ENCODE data around the gene ROCK2.

Gene ROCK2

DNA sequence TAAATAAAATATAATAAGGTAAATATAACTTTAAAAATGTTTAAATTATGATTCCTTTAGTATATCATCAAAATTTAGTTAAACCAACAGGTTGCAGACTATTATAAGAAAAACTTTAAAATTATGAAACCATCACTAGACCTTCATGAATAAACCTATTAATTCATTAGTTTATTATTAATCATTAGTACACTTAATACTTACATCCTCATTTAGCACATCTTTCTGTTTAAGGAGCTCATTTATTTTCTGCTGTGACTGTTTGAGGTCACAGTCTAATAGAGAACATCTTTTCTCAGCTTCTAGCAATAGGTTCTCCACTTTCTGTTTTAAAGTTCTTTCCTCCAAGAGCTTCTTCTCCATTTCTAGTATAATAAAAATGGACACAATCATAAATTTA lies 136.4 kb downstream of the ROCK2 start:
- Mint-ChIP-seq H3K4me3 (no peak overlapping the region), H3K9me3 (no peaks in the 10 kb centered on the region), H3K36me3 (ENCODE audit: low read depth) (peaks cover 30% of the 10 kb centered on the region), H3K27me3 (no peaks in the 10 kb centered on the region), H3K4me1 (ENCODE audit: low read depth) (peaks cover 16% of the 10 kb centered on the region), H3K27ac (no peak overlapping the region)

DNA sequence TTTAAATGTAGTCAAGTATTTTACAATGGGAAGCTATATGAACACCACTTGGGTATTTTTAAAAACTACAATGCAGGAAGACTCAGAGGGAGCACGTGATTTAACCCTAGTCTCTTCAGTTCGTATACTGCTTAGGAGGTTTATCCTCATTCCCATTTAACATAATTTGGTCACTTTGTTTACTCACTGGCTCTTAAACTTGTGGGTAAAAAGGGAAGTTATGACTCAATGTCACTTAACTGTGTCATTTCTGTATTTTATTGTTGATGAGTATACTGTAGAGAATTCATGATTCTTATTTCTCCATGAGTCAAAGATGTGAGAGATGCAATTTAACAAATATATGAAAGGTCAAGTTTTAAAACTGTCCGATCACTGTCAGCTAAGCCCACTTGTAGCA lies 141.0 kb downstream of the ROCK2 start:
- Mint-ChIP-seq H3K27ac (peak overlapping the region; percentile 41), H3K27me3 (no peaks in the 10 kb centered on the region), H3K36me3 (ENCODE audit: low read depth) (peaks cover 42% of the 10 kb centered on the region), H3K4me1 (ENCODE audit: low read depth) (peaks cover 17% of the 10 kb centered on the region), H3K9me3 (no peaks in the 10 kb centered on the region), H3K4me3 (no peak overlapping the region)

- H3K36me3 Mint-ChIP-seq (ENCODE audit: low read depth): peaks cover 39% of the 10 kb centered on the region
These were observed 142.5 kb downstream of the ROCK2 start for GRCh38 chr2:11201969-11202368.

GRCh38 chr2:11200651-11201050 lies 143.8 kb downstream of the ROCK2 start:
- Mint-ChIP-seq H3K36me3 (ENCODE audit: low read depth) (peaks cover 41% of the 10 kb centered on the region), H3K4me3 (no peak overlapping the region), H3K27ac (no peak overlapping the region), H3K27me3 (no peaks in the 10 kb centered on the region), H3K9me3 (no peaks in the 10 kb centered on the region), H3K4me1 (ENCODE audit: low read depth) (peaks cover 17% of the 10 kb centered on the region)

More at GRCh38 chr2:11201969-11202368, 142.5 kb downstream of the ROCK2 start:
- no peak overlapping the region for H3K4me3 Mint-ChIP-seq
- no peaks in the 10 kb centered on the region for H3K9me3 Mint-ChIP-seq
- no peaks in the 10 kb centered on the region for H3K27me3 Mint-ChIP-seq
- H3K4me1 Mint-ChIP-seq (ENCODE audit: low read depth): peaks cover 17% of the 10 kb centered on the region
- H3K27ac Mint-ChIP-seq: no peak overlapping the region

GRCh38 chr2:11196246-11196645 lies 148.2 kb downstream of the ROCK2 start:
- Mint-ChIP-seq H3K36me3 (ENCODE audit: low read depth) (peaks cover 46% of the 10 kb centered on the region), H3K27me3 (no peaks in the 10 kb centered on the region), H3K4me1 (ENCODE audit: low read depth) (no peaks in the 10 kb centered on the region), H3K27ac (no peak overlapping the region), H3K9me3 (no peaks in the 10 kb centered on the region), H3K4me3 (no peak overlapping the region)

DNA sequence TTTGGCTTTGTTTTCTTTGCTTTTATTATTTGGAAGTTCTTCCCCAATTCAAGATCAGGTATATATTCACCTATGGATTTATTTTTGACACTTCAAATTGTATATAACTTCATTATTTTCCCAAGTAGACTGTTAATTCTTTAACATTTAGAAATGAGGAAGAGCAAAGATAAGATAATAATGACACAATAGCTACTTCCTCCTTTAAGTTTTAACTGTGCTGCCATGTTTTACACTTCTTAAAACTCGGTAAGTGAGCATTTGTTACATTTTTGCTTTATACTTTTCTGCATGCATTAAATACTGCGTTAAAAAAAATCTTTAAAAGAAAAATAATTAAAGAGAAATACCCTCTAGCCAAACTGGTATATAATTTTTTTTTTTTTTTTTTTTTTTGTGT lies 156.7 kb downstream of the ROCK2 start:
- no peaks in the 10 kb centered on the region for H3K4me1 Mint-ChIP-seq (ENCODE audit: low read depth)
- peaks cover 45% of the 10 kb centered on the region for H3K36me3 Mint-ChIP-seq (ENCODE audit: low read depth)
- no peak overlapping the region for H3K27ac Mint-ChIP-seq
- no peaks in the 10 kb centered on the region for H3K27me3 Mint-ChIP-seq
- H3K9me3 Mint-ChIP-seq: no peaks in the 10 kb centered on the region
- no peak overlapping the region for H3K4me3 Mint-ChIP-seq

DNA sequence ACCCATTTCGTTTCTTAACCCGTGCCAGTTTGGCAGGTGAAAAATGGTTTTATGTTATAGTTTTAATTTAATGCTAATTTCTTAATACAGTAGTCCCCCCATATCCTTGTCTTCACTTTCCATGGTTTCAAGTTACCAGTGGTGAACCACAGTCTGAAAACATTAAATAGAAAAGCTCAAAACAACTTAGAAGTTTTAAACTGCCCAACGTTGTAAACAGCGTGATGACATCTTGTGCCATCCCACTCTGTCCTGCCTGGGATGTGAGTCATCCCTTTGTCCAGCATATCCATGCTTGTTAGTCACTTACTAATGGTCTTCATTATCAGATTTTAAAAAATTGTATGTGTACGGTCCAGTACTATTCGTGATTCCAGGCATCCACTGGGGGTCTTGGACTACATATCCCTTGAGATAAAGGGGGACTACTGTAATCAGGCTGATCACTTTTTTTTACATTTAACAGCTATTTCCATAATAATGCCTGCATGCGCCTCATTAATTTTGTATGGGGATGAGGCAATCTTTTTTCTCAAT lies 157.3 kb downstream of the ROCK2 start:
- no peaks in the 10 kb centered on the region for H3K27me3 Mint-ChIP-seq
- H3K27ac Mint-ChIP-seq: no peak overlapping the region
- H3K4me1 Mint-ChIP-seq (ENCODE audit: low read depth): no peaks in the 10 kb centered on the region
- H3K4me3 Mint-ChIP-seq: no peak overlapping the region
- no peaks in the 10 kb centered on the region for H3K9me3 Mint-ChIP-seq
- H3K36me3 Mint-ChIP-seq (ENCODE audit: low read depth): peaks cover 40% of the 10 kb centered on the region

DNA sequence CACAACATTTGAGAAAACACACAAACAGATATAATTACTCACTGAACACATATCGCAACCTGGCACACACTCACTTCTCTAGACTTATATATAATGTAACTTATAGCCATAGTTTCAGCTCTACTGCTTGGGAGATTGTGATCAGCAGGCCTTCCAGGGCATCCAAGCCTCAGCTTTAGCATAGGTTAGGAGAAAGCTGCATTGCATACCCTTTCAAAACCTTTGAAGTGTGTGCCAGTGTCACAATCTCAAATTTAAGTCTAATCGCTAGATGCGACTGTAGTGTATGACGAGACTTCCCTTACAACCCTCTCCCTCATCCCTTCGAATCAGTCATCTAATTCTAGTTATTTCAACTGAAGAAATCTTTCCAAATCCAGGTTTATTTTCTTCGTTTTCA lies 158.3 kb downstream of the ROCK2 start:
- no peaks in the 10 kb centered on the region for H3K9me3 Mint-ChIP-seq
- H3K4me3 Mint-ChIP-seq: no peak overlapping the region
- H3K27ac Mint-ChIP-seq: no peak overlapping the region
- no peaks in the 10 kb centered on the region for H3K4me1 Mint-ChIP-seq (ENCODE audit: low read depth)
- H3K36me3 Mint-ChIP-seq (ENCODE audit: low read depth): peaks cover 39% of the 10 kb centered on the region
- no peaks in the 10 kb centered on the region for H3K27me3 Mint-ChIP-seq

DNA sequence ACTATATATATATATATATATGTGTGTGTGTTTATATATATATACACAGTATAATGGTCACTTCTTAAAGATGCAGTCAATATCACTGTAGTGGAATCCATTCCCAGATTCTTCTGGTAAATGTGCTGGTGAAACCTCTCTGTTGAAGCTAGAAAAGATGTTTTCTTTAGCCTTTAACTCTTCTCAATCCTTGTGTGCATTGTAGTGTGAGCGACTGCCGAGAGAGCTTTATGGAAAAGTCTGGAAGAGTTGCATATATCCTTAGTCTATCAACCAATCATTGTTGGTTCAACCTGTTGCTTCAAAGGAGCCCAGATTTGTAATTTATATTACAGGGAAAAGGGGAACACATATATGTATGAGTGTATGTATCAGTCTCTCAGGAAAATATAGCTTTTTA lies 161.5 kb downstream of the ROCK2 start:
- Mint-ChIP-seq H3K36me3 (ENCODE audit: low read depth) (peaks cover 35% of the 10 kb centered on the region), H3K27ac (no peak overlapping the region), H3K4me3 (no peak overlapping the region), H3K27me3 (no peaks in the 10 kb centered on the region), H3K4me1 (ENCODE audit: low read depth) (no peaks in the 10 kb centered on the region), H3K9me3 (no peaks in the 10 kb centered on the region)

DNA sequence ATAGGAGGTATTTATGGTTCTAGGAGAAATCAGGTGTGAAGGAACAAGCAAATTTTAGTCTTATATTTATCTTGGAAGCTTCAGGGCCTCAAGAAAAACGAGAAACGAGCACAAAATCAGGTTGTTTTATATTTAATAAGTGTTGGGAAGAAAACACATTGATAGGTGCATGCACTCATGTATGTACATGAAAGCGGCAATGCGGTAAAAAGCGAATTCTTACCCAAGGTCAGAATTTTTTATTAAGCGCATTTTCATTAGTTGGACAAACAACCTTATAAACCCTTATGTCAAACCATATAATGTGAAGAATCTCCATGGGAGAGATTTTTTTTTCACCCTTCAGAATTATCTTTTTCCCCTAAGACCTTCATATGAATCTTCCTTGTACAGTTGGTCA lies 163.8 kb downstream of the ROCK2 start:
- H3K4me1 Mint-ChIP-seq (ENCODE audit: low read depth): peaks cover 4% of the 10 kb centered on the region
- no peaks in the 10 kb centered on the region for H3K9me3 Mint-ChIP-seq
- no peak overlapping the region for H3K27ac Mint-ChIP-seq
- H3K36me3 Mint-ChIP-seq (ENCODE audit: low read depth): peaks cover 28% of the 10 kb centered on the region
- no peaks in the 10 kb centered on the region for H3K27me3 Mint-ChIP-seq
- no peak overlapping the region for H3K4me3 Mint-ChIP-seq

DNA sequence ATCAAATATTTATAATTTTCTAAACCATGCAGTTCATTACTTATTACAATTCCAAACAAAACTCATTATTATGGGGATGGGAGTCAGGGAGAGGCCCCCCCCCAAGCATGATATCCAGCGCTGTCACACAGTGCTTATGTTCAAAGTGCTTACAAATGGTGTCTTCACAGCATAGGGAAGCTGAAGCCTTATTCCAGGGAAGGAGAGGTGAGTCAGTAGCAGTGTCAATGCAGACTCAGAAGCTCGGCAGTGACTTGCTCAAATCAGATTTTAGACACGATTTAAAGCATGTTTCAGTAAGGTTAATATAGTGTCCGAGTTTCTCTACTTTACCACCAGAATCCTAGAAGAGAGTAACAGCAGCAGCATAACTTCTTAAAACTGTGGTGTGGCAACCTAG lies 164.5 kb downstream of the ROCK2 start:
- H3K9me3 Mint-ChIP-seq: no peaks in the 10 kb centered on the region
- H3K27ac Mint-ChIP-seq: no peak overlapping the region
- H3K4me3 Mint-ChIP-seq: no peak overlapping the region
- peaks cover 11% of the 10 kb centered on the region for H3K4me1 Mint-ChIP-seq (ENCODE audit: low read depth)
- H3K27me3 Mint-ChIP-seq: no peaks in the 10 kb centered on the region
- H3K36me3 Mint-ChIP-seq (ENCODE audit: low read depth): peaks cover 28% of the 10 kb centered on the region

GRCh38 chr2:11179196-11179595 lies 165.2 kb downstream of the ROCK2 start:
- no peaks in the 10 kb centered on the region for H3K27me3 Mint-ChIP-seq
- peaks cover 12% of the 10 kb centered on the region for H3K4me1 Mint-ChIP-seq (ENCODE audit: low read depth)
- no peak overlapping the region for H3K27ac Mint-ChIP-seq
- H3K36me3 Mint-ChIP-seq (ENCODE audit: low read depth): peaks cover 25% of the 10 kb centered on the region
- no peak overlapping the region for H3K4me3 Mint-ChIP-seq
- H3K9me3 Mint-ChIP-seq: no peaks in the 10 kb centered on the region

DNA sequence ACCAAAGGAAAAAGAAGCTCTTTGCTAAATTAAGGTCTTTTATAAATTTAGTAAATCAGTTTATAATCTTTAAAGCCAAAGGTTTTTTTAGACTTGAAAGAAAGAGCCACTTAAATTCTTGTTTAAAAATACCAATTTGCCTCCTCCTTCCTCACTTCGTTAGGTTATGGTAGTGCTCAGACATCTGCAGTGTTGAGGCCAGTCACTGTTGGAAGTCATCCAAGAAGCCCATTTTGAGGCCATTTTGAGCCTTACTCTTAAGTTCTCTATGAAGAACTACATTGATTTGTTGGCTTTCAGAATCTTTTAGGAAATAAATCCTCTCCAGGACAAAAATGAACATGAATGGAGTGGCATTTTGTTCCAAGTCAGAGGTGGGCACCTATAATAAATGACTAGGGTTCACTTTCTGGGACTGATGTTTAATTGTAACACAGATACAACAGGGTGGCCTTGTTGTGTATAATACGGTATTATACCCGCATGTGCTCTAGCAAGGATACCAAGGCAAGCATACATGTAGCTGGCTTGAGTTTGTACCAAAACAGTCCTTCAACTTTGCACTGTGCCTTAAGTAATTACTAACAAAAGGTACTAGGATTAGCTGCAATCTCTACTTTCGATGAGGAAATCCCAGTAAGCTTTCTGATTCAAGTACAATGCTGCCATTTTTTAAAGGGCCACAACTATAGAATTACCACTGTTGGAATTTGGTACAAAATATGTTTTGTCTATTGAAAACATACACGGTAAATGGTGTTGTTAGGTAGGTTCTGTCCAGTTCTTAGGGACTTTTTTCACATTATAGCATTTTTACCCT lies 166.4 kb downstream of the ROCK2 start:
- no peaks in the 10 kb centered on the region for H3K27me3 Mint-ChIP-seq
- H3K27ac Mint-ChIP-seq: no peak overlapping the region
- H3K36me3 Mint-ChIP-seq (ENCODE audit: low read depth): peaks cover 24% of the 10 kb centered on the region
- H3K4me3 Mint-ChIP-seq: no peak overlapping the region
- no peaks in the 10 kb centered on the region for H3K9me3 Mint-ChIP-seq
- H3K4me1 Mint-ChIP-seq (ENCODE audit: low read depth): peaks cover 12% of the 10 kb centered on the region

DNA sequence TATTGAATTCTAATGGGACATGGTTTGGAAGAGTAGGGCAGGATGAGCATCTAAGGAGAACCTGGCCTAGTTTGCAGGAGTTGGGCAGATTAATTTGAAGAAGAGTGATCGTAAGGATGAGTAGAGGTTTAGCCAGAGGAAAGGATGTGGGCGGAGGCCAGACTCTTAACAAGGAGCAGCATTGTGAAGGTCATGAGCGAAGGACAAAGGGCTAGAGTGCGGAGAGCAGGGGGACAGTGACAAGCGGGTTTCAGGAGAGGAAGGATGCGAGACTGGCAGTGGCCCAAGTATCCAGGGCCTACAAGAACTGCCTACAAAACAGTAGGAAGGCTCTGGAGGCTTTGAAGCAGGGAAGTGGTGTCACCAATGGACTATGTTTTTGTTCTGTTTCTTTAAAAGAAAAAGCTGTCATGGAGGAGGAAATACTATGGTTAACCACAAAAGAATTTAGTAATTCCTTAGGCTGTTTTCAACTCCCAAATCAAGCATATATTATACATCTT lies 169.1 kb downstream of the ROCK2 start:
- H3K4me3 Mint-ChIP-seq: no peak overlapping the region
- H3K27ac Mint-ChIP-seq: peak overlapping the region; percentile 43
- no peaks in the 10 kb centered on the region for H3K9me3 Mint-ChIP-seq
- peaks cover 12% of the 10 kb centered on the region for H3K4me1 Mint-ChIP-seq (ENCODE audit: low read depth)
- H3K27me3 Mint-ChIP-seq: no peaks in the 10 kb centered on the region
- peaks cover 20% of the 10 kb centered on the region for H3K36me3 Mint-ChIP-seq (ENCODE audit: low read depth)

DNA sequence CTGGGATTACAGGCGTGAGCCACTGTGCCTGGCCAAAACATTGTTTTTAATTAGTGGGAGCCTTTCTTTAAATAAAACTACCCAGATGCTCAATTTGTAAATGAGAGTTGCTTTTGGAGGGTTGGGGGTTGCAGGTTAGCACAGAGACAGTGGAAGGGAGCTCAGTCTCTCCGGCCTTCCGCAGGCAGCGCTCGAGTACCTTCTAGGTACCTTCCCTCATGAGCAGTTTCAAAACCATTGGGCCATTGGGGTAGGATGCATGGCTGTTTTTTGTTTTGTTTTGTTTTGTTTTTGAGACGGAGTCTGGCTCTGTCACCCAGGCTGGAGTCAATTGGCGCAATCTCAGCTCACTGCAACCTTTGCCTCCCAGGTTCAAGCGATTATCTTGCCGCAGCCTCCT lies 170.2 kb downstream of the ROCK2 start:
- peaks cover 17% of the 10 kb centered on the region for H3K36me3 Mint-ChIP-seq (ENCODE audit: low read depth)
- no peaks in the 10 kb centered on the region for H3K9me3 Mint-ChIP-seq

DNA sequence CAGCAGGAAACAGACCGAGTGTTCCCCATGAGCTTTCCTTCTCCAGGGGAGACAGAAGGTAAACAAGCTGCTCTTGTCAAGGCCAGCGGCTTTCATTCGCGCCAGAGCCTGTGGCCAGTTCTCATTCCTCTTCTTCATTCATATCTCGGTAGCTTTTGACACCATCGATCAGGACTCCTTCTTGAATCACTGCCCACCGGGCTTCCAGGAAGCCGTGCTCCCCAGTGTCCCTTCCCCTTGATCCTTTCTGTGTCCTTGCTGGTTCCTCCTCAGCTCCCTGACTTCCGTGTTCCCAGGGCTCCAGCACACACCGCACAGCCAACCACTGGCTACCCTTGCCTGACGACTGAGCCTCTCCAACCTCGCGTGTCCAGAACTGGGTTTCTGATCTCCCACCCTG lies 175.1 kb downstream of the ROCK2 start:
- H3K36me3 Mint-ChIP-seq (ENCODE audit: low read depth): no peaks in the 10 kb centered on the region
- H3K27ac Mint-ChIP-seq: no peak overlapping the region
- no peaks in the 10 kb centered on the region for H3K9me3 Mint-ChIP-seq
- no peak overlapping the region for H3K4me3 Mint-ChIP-seq
- H3K4me1 Mint-ChIP-seq (ENCODE audit: low read depth): no peaks in the 10 kb centered on the region
- H3K27me3 Mint-ChIP-seq: no peaks in the 10 kb centered on the region

More for the DNA sequence above, 170.2 kb downstream of the ROCK2 start:
- Mint-ChIP-seq H3K27ac (no peak overlapping the region), H3K27me3 (no peaks in the 10 kb centered on the region), H3K4me1 (ENCODE audit: low read depth) (peaks cover 12% of the 10 kb centered on the region), H3K4me3 (no peak overlapping the region)
